HG03175 (cell line): ENCODE data around the gene MYH14.

Experiments
- ATAC-seq: cut with Tn5 transposase; IDR thresholded peaks from one replicate; pipeline ENCODE4 v1.9.1; 2021; ENCODE audit warnings: mild to moderate bottlenecking, moderate library complexity; ENCODE audit not compliant: unreplicated experiment

MYH14 gene

DNA sequence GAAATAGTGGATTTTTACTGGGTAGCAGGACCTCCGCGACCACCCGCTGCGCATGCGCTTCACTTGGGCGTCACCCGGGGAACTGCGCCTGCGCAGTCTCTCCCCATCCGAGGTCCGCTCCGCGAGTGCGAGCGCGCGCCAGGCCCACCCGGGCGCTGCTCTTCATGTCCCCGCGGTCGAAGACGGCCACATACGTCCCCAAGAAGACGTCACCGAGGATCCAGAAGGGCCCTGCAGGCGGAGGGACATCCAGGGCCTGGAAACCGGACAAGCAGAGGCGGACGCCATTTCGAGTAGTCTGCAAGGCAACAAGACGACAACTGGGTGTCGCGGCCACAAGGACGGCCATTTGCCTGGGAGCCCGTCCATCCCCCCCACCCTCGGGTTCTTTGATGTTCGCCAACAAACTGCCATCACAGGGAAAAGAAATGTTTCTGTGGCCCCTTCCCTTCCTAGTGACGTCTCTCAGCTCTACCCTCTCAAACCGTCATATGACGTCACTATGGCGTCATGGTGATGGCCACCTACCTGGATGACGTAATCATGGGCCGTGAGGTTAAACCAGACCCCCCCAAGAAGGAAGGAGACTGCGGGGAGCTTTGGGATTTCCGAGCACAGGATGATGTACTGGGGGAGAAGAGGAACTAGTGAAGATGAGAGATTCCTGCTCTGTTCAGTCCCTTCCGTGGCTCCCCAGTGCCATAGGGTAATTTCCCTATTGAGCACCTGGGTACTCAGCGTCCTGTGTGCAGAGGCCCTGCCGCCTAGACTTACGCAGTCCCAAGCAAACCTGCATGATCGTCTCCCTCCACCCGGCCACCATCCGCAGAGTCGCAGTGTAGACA lies 155.3 kb downstream of the MYH14 start:
- ATAC-seq, result no peak

DNA sequence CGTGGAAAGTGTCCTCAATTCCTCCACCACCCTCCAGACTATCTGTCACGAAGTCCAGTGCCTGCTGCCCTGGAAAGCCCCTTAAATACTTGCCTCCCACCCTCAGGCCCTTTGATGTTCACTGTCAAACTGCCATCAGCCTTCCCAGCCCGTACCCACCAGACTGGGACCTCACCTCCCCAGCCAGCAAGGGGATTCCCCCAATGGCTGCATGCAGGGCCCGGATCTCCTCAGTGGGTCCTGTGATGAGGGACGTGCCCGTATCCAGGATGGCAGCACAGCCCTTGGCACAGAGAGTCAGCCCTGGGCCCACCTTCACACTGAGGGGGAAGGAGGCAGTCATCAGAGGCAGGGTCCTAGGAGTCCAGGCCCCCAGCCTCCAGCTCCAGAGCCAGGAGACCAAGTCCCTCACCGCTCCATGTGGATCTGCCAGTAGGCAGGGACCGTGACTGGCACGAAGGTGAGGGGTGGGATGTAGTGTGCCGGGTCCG lies 156.0 kb downstream of the MYH14 start:
- no peak for ATAC-seq
